ENCODE results near the gene DENND1A. TPM values are rescaled to one million over a fixed set of nuclear protein-coding genes. Genes with fewer than 3 reads are reported as not detected.

The DENND1A gene
- total RNA-seq, 1 donor from 2014 or later, result 13.9 TPM

GRCh38 chr9:123472862-123473614 is 456.9 kb downstream of the DENND1A start:
- H3K9me3 Mint-ChIP-seq (ENCODE audit: unreplicated experiment), result no peaks in the 10 kb centered on the region
- peaks cover 4% of the 10 kb centered on the region for H3K27me3 Mint-ChIP-seq (ENCODE audit: unreplicated experiment)
- no peak for TF ChIP-seq CTCF (IDR thresholded peaks at IDR 0.05; ENCODE audit: partially characterized antibody, unreplicated experiment)
- no peak overlapping the region for H3K4me3 Mint-ChIP-seq (ENCODE audit: unreplicated experiment)
- H3K4me1 Mint-ChIP-seq (ENCODE audit: low read depth, unreplicated experiment), result peaks cover 21% of the 10 kb centered on the region
- peak; percentile 69 for DNase-seq
- no peaks in the 10 kb centered on the region for H3K36me3 Mint-ChIP-seq (ENCODE audit: unreplicated experiment)
- H3K27ac Mint-ChIP-seq (ENCODE audit: unreplicated experiment), result peak overlapping the region; percentile 63

- no peaks in the 10 kb centered on the region for H3K36me3 Mint-ChIP-seq (ENCODE audit: unreplicated experiment)
- TF ChIP-seq CTCF (IDR thresholded peaks at IDR 0.05; ENCODE audit: partially characterized antibody, unreplicated experiment), result no peak
- no peak for DNase-seq
Measured at GRCh38 chr9:123471843-123472570, 457.9 kb downstream of the DENND1A start.

GRCh38 chr9:123470991-123471770 is 458.7 kb downstream of the DENND1A start:
- H3K36me3 Mint-ChIP-seq (ENCODE audit: unreplicated experiment), result no peaks in the 10 kb centered on the region
- no peak overlapping the region for H3K27ac Mint-ChIP-seq (ENCODE audit: unreplicated experiment)
- TF ChIP-seq CTCF (IDR thresholded peaks at IDR 0.05; ENCODE audit: partially characterized antibody, unreplicated experiment), result no peak

More at GRCh38 chr9:123471843-123472570, 457.9 kb downstream of the DENND1A start:
- peaks cover 2% of the 10 kb centered on the region for H3K9me3 Mint-ChIP-seq (ENCODE audit: unreplicated experiment)
- peaks cover 21% of the 10 kb centered on the region for H3K4me1 Mint-ChIP-seq (ENCODE audit: low read depth, unreplicated experiment)
- H3K27ac Mint-ChIP-seq (ENCODE audit: unreplicated experiment), result no peak overlapping the region
- no peak overlapping the region for H3K4me3 Mint-ChIP-seq (ENCODE audit: unreplicated experiment)
- peaks cover 3% of the 10 kb centered on the region for H3K27me3 Mint-ChIP-seq (ENCODE audit: unreplicated experiment)

GRCh38 chr9:123470121-123470782 is 459.7 kb downstream of the DENND1A start:
- Mint-ChIP-seq H3K4me3 (ENCODE audit: unreplicated experiment) (no peak overlapping the region), H3K36me3 (ENCODE audit: unreplicated experiment) (no peaks in the 10 kb centered on the region), H3K27ac (ENCODE audit: unreplicated experiment) (no peak overlapping the region), H3K27me3 (ENCODE audit: unreplicated experiment) (peaks cover 3% of the 10 kb centered on the region), H3K9me3 (ENCODE audit: unreplicated experiment) (peaks cover 2% of the 10 kb centered on the region), H3K4me1 (ENCODE audit: low read depth, unreplicated experiment) (peaks cover 21% of the 10 kb centered on the region)
- TF ChIP-seq CTCF (IDR thresholded peaks at IDR 0.05; ENCODE audit: partially characterized antibody, unreplicated experiment), result no peak
- no peak for DNase-seq

More at GRCh38 chr9:123470991-123471770, 458.7 kb downstream of the DENND1A start:
- no peak for DNase-seq
- Mint-ChIP-seq H3K4me3 (ENCODE audit: unreplicated experiment) (no peak overlapping the region), H3K27me3 (ENCODE audit: unreplicated experiment) (peaks cover 3% of the 10 kb centered on the region), H3K4me1 (ENCODE audit: low read depth, unreplicated experiment) (peaks cover 21% of the 10 kb centered on the region), H3K9me3 (ENCODE audit: unreplicated experiment) (peaks cover 2% of the 10 kb centered on the region)

All from glutamatergic neuron (in vitro differentiated cells).